OCI-LY3 (cell line): ENCODE results near the gene SYNPO2.

ENCODE experiments used
- H2AFZ ChIP-seq: fragments of 200-600, 300-600 bp; shearing (Covaris generic); 2 replicates; pipeline ENCODE4 v1.6.0; 2014; ENCODE audit warnings: antibody characterized with exemption, low read depth, low read length
- H3K27ac ChIP-seq: fragments of 200-600, 300-600 bp; sonication (generic); 2 replicates; pipeline ENCODE4 v1.5.1; 2014; ENCODE audit warnings: mild to moderate bottlenecking, low read length, moderate library complexity, mixed read lengths
- H3K27me3 ChIP-seq: fragments of 200-600, 300-600 bp; sonication (generic); 2 replicates; pipeline ENCODE4 v1.6.1; 2014; ENCODE audit warnings: low read depth, low read length, mixed read lengths
- H3K36me3 ChIP-seq: fragments of 200-600, 300-600 bp; sonication (generic); replicated peaks from 2 replicates; pipeline ENCODE3; 2014; ENCODE audit warnings: low read depth, low read length, mixed read lengths
- H3K4me1 ChIP-seq: fragments of 300-600, 200-600 bp; sonication (generic); 2 replicates; pipeline ENCODE4 v1.6.1; 2014; ENCODE audit warnings: low read length, mixed read lengths
- H3K4me2 ChIP-seq: fragments of 200-600, 300-600 bp; sonication (generic); 2 replicates; pipeline ENCODE4 v1.6.1; 2014; ENCODE audit warnings: low read length, mixed read lengths
- H3K4me3 ChIP-seq: fragments of 300-600, 200-600 bp; sonication (generic); 2 replicates; pipeline ENCODE4 v1.5.1; 2014; ENCODE audit warnings: antibody characterized with exemption, mild to moderate bottlenecking, low read length, moderate library complexity
- H3K79me2 ChIP-seq: fragments of 300-600, 200-600 bp; shearing (Covaris generic); 2 replicates; pipeline ENCODE4 v1.6.1; 2014; ENCODE audit warnings: mild to moderate bottlenecking, low read length, mixed read lengths
- H3K9ac ChIP-seq: fragments of 300-600, 200-600 bp; shearing (Covaris generic); 2 replicates; pipeline ENCODE4 v1.6.0; 2014; ENCODE audit warnings: mild to moderate bottlenecking, low read length, moderate library complexity
- H3K9me3 ChIP-seq: fragments of 200-600, 300-600 bp; shearing (Covaris generic); 2 replicates; pipeline ENCODE4 v1.6.1; 2014; ENCODE audit warnings: low read length, mixed read lengths; ENCODE audit not compliant: insufficient read depth
- H4K20me1 ChIP-seq: fragments of 200-600, 300-600 bp; sonication (generic); 2 replicates; pipeline ENCODE4 v1.6.1; 2016; ENCODE audit warnings: low read length, mixed read lengths; ENCODE audit not compliant: insufficient read depth
- CTCF ChIP-seq: fragments of 200-600, 300-600 bp; sonication (generic); IDR thresholded peaks from 2 replicates; pipeline ENCODE4 v1.5.1; 2014; ENCODE audit warnings: antibody characterized with exemption, low read length, low read depth
- EZH2phosphoT487 ChIP-seq: fragments of 200-600 bp; shearing (Covaris generic); IDR thresholded peaks from 2 replicates; pipeline ENCODE4 v1.6.1; 2018; ENCODE audit warnings: antibody characterized with exemption, mixed run types, low read depth

The SYNPO2 gene

GRCh38 chr4:118935819-118936218, 47.2 kb downstream of the SYNPO2 start:
- H2AFZ ChIP-seq: no peak overlapping the region
- H3K4me3 ChIP-seq: no peak overlapping the region
- H3K79me2 ChIP-seq: no peaks in the 10 kb centered on the region
- no peaks in the 10 kb centered on the region for H3K9me3 ChIP-seq
- no peaks in the 10 kb centered on the region for H3K36me3 ChIP-seq
- H3K4me1 ChIP-seq: no peaks in the 10 kb centered on the region
- no peaks in the 10 kb centered on the region for H4K20me1 ChIP-seq
- no peak overlapping the region for H3K27ac ChIP-seq
- no peak overlapping the region for H3K9ac ChIP-seq
- peaks cover under 1% of the 10 kb centered on the region; the same call in 1 of the 2 replicates for H3K27me3 ChIP-seq
- TF ChIP-seq CTCF (no peak), EZH2phosphoT487 (no peak)
- no peak overlapping the region for H3K4me2 ChIP-seq

DNA sequence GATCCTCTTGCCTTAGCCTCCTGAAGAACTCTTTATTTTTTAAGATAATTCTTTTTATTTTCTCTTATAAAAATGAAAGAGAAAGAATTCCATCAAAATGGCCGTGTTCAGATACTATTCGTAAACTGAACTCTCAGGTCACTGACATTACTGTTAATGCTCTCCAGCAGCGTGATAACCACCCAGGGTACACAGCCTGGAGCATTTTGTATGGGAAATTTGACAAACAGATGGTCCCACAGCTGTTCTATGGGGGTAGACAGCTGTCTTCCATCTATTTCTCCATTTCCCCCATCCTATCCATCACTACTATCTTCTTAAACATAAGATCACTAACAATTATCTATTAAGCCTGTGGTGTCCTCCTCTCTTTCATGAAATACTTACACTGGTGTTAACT, 47.8 kb downstream of the SYNPO2 start:
- H3K4me2 ChIP-seq: no peak overlapping the region
- H3K27ac ChIP-seq: no peak overlapping the region
- no peak overlapping the region for H3K4me3 ChIP-seq
- no peaks in the 10 kb centered on the region for H3K79me2 ChIP-seq
- peaks cover 6% of the 10 kb centered on the region; the same call in 1 of the 2 replicates for H3K27me3 ChIP-seq
- H3K9ac ChIP-seq: no peak overlapping the region
- H2AFZ ChIP-seq: no peak overlapping the region
- H3K36me3 ChIP-seq: no peaks in the 10 kb centered on the region
- TF ChIP-seq EZH2phosphoT487: no peak
- TF ChIP-seq CTCF: no peak
- no peaks in the 10 kb centered on the region for H3K9me3 ChIP-seq
- no peaks in the 10 kb centered on the region for H3K4me1 ChIP-seq
- no peaks in the 10 kb centered on the region for H4K20me1 ChIP-seq

GRCh38 chr4:118939169-118939783, 50.6 kb downstream of the SYNPO2 start:
- no peak overlapping the region for H3K27ac ChIP-seq
- H3K4me3 ChIP-seq: no peak overlapping the region
- H3K9me3 ChIP-seq: no peaks in the 10 kb centered on the region
- no peaks in the 10 kb centered on the region for H3K79me2 ChIP-seq
- no peak overlapping the region for H3K9ac ChIP-seq
- H3K36me3 ChIP-seq: no peaks in the 10 kb centered on the region
- H4K20me1 ChIP-seq: no peaks in the 10 kb centered on the region
- no peak for TF ChIP-seq EZH2phosphoT487
- TF ChIP-seq CTCF: no peak
- H3K27me3 ChIP-seq: peaks cover 16% of the 10 kb centered on the region; the same call in 1 of the 2 replicates
- no peaks in the 10 kb centered on the region for H3K4me1 ChIP-seq
- no peak overlapping the region for H3K4me2 ChIP-seq
- no peak overlapping the region for H2AFZ ChIP-seq

DNA sequence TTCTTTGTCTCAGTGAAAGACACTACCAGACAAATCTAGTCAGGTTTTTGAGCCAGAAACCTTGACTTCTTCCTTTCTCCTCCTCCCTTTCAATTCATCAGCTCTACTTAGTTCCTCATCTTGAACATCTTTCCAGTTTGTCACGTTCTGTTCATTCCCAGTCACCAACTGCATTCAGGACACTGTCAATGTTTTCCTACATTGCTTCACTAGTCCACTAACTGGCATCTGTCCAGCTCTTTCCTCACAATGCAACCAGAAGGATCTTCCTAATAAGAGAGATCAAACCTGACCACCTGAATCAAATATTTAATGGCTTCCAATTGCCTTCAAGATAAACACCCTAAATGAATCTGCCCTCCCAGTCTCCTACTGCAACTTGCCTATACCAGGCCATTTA, 52.5 kb downstream of the SYNPO2 start:
- no peaks in the 10 kb centered on the region for H3K9me3 ChIP-seq
- H3K36me3 ChIP-seq: no peaks in the 10 kb centered on the region
- TF ChIP-seq EZH2phosphoT487 (no peak), CTCF (no peak)
- H4K20me1 ChIP-seq: no peaks in the 10 kb centered on the region
- H3K9ac ChIP-seq: no peak overlapping the region
- H3K4me1 ChIP-seq: no peaks in the 10 kb centered on the region
- no peaks in the 10 kb centered on the region for H3K79me2 ChIP-seq
- no peak overlapping the region for H2AFZ ChIP-seq
- H3K4me3 ChIP-seq: no peak overlapping the region
- H3K27ac ChIP-seq: no peak overlapping the region
- peaks cover 16% of the 10 kb centered on the region for H3K27me3 ChIP-seq
- H3K4me2 ChIP-seq: no peak overlapping the region
